NCI-H1436 (cell line): Measurements from ENCODE around the gene OPALIN.
"Not testable (repeated sequence)": the region's sequence is repeated elsewhere in the genome, so short reads cannot be mapped to it uniquely, and the experiment has no call there.

Experiments
- DNase-seq: peaks from one replicate; lab custom pipeline; 2025; lab: John Stamatoyannopoulos, UW

The OPALIN gene

GRCh38 chr10:96338279-96338925, 20.4 kb downstream of the OPALIN start:
- no peak for DNase-seq

DNA sequence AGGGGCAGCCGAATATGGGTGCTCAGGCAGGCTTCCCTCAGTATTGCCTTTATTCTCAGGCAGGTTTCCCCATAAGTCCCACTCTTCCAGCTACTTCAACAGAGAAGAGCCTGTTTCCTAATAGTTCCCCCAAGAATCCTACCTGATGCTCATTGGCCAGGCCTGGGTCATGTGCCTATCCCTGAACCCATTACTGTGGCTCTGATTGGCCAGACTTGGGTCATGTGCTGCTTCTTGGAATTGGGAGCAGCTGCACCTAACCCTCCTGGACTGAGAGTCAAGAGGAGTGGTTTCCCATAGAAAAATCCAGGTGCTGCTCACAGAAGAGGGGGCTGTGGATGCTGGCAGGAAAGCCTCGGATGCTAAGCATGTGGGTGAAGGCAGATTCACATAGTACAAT, 21.7 kb downstream of the OPALIN start:
- no peak for DNase-seq

- DNase-seq = peak; percentile 15
These were observed 23.9 kb downstream of the OPALIN start for GRCh38 chr10:96334616-96335526.

- no peak for DNase-seq
These were observed 25.7 kb downstream of the OPALIN start for GRCh38 chr10:96333101-96333500.

GRCh38 chr10:96327462-96327861, 31.3 kb downstream of the OPALIN start:
- no peak for DNase-seq

DNA sequence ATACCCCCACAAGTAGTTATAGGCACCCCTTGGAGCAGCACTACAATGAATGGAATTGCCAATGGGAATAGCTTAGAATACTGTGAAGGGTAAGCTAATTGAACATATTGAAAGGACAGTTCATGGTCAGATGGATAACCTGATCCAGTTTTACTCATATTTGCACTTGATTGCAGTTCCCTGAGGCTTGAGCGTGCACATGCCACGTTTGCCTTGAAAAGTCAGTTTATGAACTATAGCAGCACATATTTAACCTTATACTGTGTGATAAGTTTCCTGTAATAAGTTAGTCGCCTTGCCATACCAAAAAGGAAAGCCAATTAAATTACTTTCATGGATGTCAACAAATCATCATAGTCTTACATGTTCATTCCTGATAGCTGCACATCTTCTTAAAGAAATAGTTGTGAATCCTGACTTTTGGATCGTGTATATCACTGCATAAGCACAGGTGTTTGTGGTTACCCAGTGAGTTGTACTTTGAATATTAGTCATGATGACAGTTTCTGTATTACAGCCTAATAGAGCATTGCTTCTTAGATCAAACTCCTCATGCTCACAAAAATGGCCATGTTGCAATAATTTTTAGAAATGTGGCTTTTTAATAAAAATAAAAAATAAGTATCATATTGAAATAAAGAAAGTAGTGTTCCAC, 33.0 kb downstream of the OPALIN start:
- DNase-seq = no peak

DNA sequence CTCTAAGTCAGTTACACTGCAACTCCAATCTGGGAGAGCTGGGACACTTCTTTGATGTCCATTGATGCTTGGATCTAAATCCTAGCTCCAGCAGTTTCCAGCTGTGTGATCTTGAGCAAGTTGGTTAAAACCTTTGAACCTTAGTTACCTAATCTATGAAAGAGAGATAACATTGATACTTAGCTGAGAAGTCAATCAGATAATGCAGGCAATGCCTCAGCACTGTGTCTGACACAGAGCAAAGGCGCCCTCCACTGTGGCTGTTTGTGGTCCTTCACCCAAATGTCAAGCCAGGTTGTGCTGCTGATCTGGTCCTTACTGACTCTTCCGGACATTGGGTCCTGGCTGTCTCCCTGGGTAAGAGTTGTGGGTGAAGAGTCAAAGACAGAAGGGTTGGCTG, 34.4 kb downstream of the OPALIN start:
- no peak for DNase-seq

DNA sequence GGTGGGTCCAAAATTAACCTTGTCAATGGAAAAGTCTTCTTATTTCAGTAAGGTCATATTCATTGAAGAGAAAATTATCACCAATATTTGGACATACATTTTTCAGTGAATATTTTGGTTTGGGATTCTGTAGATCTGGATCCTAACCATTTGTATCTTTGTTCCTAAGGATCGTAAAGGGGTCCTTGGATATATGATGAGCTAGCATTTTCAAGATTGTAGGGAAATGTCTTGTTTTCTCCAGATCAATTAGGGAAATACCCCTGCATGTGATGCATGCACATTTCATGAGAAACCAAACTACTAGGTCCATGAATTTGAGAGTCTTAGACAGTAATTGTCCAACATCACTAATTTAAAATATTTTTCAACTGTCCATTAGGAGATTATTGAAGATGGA, 36.5 kb downstream of the OPALIN start:
- no peak for DNase-seq

DNA sequence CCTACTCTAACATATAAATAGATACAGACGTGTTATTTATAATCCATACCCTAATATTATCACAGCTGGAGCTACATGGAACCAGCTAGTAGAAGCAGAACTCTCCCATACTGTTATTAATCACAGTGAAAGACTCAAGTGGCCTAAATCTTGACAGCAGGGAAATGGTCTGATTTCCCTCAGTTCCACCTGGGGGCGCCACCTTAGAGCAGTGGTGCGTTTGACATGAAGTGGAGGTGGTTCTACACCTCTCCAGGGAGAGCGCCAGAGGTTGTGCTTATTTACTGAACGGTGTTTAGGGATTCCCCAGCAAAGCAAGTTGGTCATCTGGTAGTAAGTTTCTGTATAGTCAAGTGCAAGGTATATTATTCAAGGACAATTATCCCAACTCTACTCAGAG, 37.0 kb downstream of the OPALIN start:
- DNase-seq = no peak

GRCh38 chr10:96319754-96320474, 38.9 kb downstream of the OPALIN start:
- DNase-seq = no peak

- DNase-seq = no peak
These were observed 41.6 kb downstream of the OPALIN start for GRCh38 chr10:96317067-96317833.

- no peak for DNase-seq
These were observed 45.5 kb downstream of the OPALIN start for GRCh38 chr10:96313344-96313743.

DNA sequence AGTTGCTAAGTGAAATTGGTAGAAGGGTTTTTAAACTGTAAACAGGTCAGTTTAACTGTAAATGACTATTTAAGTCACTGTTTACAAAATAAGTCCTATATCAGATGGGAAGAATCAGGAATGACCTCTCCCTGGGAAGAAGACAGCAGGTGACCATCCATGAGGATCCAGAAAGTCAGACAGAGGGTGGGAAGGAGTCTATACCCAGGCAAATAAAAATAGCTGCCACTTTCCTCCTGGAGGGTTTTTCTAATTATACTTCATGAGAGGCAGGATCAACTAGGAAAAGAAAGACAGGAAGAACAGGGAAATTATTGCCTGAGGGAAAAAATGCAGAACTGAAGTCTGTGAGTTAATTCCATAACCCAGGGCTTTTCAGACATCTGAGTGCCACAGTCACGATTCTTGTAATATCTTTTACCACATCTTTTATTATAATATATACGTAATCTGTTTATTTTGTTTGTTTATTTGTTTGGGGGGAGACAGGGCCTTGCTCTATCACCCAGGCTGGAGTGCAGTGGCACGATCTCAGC, 47.6 kb downstream of the OPALIN start:
- DNase-seq = no peak

GRCh38 chr10:96310321-96310669, 48.5 kb downstream of the OPALIN start:
- DNase-seq = no peak

DNA sequence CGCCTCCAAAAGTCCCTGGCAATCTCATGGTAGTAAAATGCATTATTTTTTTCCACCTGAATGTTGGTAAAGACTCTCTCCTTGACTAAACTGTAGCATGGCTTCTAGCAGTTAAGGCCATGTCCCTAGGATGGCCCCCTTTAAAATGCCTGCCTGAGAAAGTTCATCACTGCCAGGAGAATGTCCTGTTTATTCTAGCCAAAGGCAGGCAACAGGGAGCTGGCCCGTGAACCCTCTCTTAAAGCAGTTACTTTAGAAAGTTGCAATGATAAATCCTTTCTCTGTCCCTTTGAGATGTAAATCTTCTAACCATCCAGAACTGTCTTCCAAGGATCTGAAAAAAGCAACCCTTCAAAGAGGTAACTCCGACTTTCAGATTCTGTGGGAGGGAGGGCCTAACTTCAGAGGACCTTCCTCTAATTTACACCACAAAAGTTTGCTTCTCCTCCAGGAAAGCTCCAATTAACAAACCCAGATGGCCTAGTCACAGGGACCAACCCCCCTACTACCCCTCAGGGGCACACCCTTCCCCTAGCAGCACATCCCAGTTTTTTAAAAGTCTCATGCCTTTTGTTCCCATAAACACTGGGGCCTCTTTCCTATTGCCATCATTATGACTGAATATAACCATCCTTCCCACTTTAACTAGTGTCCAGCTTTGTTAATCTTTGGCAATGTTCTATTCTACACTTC, 49.0 kb downstream of the OPALIN start:
- DNase-seq = no peak

DNA sequence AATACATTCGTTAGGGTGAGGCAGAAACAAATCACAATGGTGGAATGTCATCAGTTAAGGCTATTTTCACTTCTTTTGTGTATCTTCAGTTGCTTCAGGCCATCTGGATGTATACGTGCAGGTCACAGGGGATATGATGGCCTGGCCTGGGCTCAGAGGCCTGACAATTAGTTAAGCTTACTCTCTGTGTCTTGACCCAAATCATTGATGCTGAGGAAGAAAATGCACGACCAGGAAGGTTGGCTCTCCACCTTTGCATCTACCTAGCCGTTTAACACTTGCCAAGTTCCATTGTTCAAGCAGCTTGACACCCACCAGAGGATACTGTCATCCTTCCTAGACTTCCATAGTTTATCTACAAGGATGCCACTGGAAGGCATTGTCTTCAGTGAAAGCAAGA, 49.9 kb downstream of the OPALIN start:
- DNase-seq = not testable (repeated sequence)

DNA sequence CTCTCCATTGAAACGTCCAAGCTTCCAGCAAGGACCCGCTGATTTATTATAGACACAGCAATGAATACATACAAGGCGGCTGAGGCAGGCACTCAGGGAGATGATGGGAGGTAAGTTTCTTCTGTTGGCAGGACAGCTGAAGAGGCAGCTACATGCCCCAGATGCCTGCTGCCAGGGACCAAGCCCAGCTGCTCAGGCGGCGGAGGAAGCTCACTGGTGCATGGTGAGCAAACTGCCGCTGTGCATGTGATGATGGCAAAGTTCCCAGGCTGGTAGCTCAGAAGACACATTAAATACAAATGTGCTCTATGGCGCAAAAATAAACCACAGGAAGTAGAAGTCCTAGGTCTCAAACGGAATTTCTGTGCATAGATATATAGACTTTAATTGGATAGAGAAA, 52.3 kb downstream of the OPALIN start:
- DNase-seq = no peak

- no peak for DNase-seq
These were observed 53.8 kb downstream of the OPALIN start for GRCh38 chr10:96305019-96305418.

DNA sequence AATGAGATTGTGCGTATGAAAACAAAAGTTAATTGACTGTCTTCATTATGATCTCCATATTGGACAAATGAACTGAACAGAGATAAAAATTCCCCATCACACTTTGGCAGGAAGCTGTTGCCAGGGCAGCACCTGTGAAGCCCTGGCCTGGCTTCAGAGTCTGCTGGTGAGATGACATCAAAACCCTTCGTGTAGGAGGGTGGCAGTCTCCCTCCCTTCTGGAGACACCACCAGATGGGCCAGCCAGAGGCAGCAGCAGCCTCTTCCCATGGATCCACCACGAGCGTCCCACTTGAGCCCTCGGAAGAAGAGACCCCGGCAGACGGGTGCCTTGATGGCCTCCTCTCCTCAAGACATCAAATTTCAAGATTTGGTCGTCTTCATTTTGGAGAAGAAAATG, 54.6 kb downstream of the OPALIN start, which contains the start of gene DNTT:
Gene DNTT, plus strand, starts transcription at position 205 of the 400 bp plus-strand sequence. Its CDS starts 64 bp downstream, at position 269.
- DNase-seq = no peak

GRCh38 chr10:96301616-96302015, 57.2 kb downstream of the OPALIN start:
- no peak for DNase-seq

- no peak for DNase-seq
These were observed 59.4 kb downstream of the OPALIN start for GRCh38 chr10:96299383-96299782.
